Activated CD8-positive, alpha-beta memory T cell treated with anti-CD3 and anti-CD28 coated beads, Interleukin-2, amount 10 ng/mL, durations not matched to agents 7 days and 5 days (primary cell): ENCODE results near the gene DNAJB5. TPM values are rescaled to one million over a fixed set of nuclear protein-coding genes. Genes with fewer than 3 reads are reported as not detected.

Experiments used
- ATAC-seq: fragments of 150-1000 bp; cut with Tn5 transposase; one replicate; pipeline ENCODE4 v1.10.0; 2021; ENCODE audit warnings: moderate library complexity
- CTCF ChIA-PET: fragments of 350-600 bp; sonication (Branson Sonifier 250); formaldehyde crosslinking; loops from one replicate; lab custom pipeline; 2021; ENCODE audit warnings: antibody characterized with exemption; lab: Charles Lee
- DNase-seq: peaks from one replicate; pipeline ENCODE4 v3.0.0-alpha.2; 2020
- H3K27ac Mint-ChIP-seq: one replicate; pipeline ENCODE4 v1.8.0; 2021; ENCODE audit warnings: mild to moderate bottlenecking, mixed read lengths
- H3K27me3 Mint-ChIP-seq: one replicate; pipeline ENCODE4 v1.8.0; 2021; ENCODE audit warnings: mixed read lengths
- H3K36me3 Mint-ChIP-seq: one replicate; pipeline ENCODE4 v1.8.0; 2021; ENCODE audit warnings: mild to moderate bottlenecking, mixed read lengths
- H3K4me1 Mint-ChIP-seq: one replicate; pipeline ENCODE4 v1.8.0; 2021; ENCODE audit warnings: mixed read lengths
- H3K4me3 Mint-ChIP-seq: one replicate; pipeline ENCODE4 v1.8.0; 2021; ENCODE audit warnings: mild to moderate bottlenecking, moderate library complexity, mixed read lengths
- H3K9me3 Mint-ChIP-seq: one replicate; pipeline ENCODE4 v1.8.0; 2022; ENCODE audit warnings: low read depth, mixed read lengths
- total RNA-seq, 2 experiments: library from RNA; stranded (reverse); gene quantifications; one replicate each; pipeline ENCODE4 v1.2.3, GENCODE V29; 2021

DNAJB5 gene
- total RNA-seq, 2 experiments from 2014 or later, result 5.2 to 5.5 TPM

DNA sequence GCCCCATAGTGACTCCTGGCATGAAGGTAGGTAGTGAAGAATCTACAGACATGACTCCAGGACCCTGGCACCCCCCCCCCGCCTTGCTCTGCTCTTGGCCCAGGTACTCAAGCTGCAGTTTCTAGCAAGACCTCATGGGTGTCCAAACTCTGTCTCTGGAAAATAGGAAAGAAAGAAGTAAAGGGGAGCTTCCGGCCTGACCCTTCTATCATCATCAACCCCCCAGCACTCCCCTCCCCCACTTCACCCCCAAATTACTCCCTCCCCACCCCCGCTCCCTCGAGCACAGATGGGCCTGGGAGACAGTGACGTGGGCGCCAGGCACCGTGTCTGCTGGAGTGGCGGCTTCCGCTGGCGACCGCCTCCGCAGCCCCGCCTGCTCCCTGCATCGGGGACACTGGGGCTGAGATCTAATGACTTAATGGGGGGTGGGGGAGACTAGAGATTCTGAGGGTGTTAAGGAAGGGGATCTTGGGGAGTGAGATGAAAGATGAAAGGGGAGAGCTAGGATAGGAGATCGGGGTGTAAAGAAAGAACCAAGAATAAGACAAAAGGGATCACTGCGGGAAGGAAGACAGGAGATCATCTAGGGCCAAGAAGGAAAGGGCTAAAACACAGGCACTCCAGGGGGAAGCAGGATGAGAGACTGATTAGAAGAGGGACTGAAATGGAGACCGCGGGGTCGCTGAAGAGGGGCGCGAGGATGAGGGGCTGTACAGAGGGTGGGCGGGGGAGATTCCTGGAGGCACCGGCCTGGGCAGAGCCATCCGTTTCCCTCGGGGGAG, 1.1 kb upstream of the DNAJB5 start:
- CTCF ChIA-PET, result interaction anchor here (0.6 to 4.3 kb wide), 5 partner anchors 10 to 286 kb away, joined by 3 to 22 read pairs (median 3); no protein-coding TSS in a partner anchor
- no peaks in the 10 kb centered on the region for H3K9me3 Mint-ChIP-seq
- peaks cover 51% of the 10 kb centered on the region for H3K4me1 Mint-ChIP-seq
- peak; percentile 74 for DNase-seq
- peak overlapping the region; percentile 94 for H3K27ac Mint-ChIP-seq
- H3K27me3 Mint-ChIP-seq, result no peaks in the 10 kb centered on the region
- H3K36me3 Mint-ChIP-seq, result no peaks in the 10 kb centered on the region
- peak overlapping the region; percentile 90 for H3K4me3 Mint-ChIP-seq
- no peak for ATAC-seq

DNA sequence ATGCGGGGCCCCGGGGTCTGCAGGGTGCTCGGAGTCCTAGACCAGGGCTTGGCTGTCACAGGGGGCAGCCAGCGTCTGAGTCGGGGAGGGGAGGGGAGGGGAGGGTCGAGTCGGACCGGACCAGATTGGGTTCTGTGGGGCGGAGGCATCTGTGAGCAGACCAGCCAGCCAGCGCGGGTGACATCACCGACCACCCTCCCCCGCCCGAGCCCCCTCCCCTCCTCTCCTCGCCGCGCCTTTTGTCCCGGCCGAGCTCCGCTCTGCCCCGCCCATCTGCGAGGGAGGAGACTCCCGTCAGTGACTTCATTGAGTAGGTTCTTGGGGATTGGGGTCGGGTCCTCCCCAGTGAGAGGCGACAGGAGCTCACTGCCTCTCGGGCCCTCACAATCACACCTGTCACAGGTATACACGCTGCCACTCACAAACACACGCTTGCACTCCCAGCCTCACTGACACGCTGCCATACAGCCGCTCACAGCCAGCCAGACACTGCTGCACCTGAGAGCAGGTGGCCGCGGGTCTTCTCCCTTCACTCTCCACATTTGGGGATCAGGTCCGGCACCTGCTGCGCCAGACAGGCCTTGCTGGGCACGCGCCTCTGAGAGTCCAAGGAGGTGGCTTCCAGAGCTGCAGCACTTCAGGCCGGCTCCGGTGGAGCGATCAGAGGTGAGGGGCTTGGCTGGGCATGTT, 546 bp downstream of the DNAJB5 start:
- CTCF ChIA-PET, result interaction anchor here (0.7 to 4.3 kb wide), 4 partner anchors 11 to 614 kb away, joined by 3 to 22 read pairs (median 4); partner anchors contain the start of gene FANCG
- Mint-ChIP-seq H3K4me1 (peaks cover 41% of the 10 kb centered on the region), H3K36me3 (no peaks in the 10 kb centered on the region), H3K27ac (peak overlapping the region; percentile 51), H3K9me3 (no peaks in the 10 kb centered on the region), H3K4me3 (peak overlapping the region; percentile 90), H3K27me3 (no peaks in the 10 kb centered on the region)
- no peak for ATAC-seq
- peak; percentile 60 for DNase-seq

DNA sequence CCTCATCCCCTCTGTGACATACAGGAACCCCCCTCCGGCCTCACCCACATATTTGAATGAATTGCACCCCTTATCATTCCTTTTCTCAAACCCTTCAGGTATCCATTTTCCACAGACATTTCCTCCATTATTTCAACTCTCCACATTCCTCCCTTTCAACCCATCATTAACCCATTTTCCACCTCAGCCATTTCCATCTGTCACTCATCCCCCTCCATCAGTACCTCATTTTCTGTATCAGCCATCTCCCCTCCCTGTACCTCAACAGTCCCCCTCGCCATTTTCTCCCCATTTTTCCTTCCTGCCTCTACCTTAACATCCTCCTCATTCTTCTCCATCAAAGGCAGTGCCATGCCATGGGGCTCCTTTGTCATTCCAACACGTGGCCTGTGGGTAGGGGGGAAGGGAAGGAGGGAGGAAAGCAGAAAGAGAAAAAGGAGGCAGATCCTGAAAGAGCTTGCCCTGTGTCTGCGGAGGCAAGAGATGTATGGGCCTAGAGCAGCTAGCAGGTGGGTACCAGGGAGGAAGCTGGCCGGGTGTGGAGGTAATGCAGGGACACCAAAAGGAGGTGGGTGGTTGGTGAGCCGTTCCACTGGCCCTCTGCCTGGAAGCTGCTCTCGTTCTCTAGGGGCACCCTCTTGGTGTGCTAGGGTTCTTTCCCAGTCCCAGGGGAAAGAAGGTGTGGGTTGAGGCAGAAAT, 1.5 kb downstream of the DNAJB5 start:
- CTCF ChIA-PET, result interaction anchor here (4.3 kb wide), 1 partner anchor 92 kb away, joined by 22 read pairs; no protein-coding TSS in a partner anchor
- H3K27me3 Mint-ChIP-seq, result no peaks in the 10 kb centered on the region
- no peaks in the 10 kb centered on the region for H3K9me3 Mint-ChIP-seq
- DNase-seq (no peak), ATAC-seq (no peak)
- no peak overlapping the region for H3K27ac Mint-ChIP-seq
- peaks cover 35% of the 10 kb centered on the region for H3K4me1 Mint-ChIP-seq
- peak overlapping the region; percentile 37 for H3K4me3 Mint-ChIP-seq
- no peaks in the 10 kb centered on the region for H3K36me3 Mint-ChIP-seq

DNA sequence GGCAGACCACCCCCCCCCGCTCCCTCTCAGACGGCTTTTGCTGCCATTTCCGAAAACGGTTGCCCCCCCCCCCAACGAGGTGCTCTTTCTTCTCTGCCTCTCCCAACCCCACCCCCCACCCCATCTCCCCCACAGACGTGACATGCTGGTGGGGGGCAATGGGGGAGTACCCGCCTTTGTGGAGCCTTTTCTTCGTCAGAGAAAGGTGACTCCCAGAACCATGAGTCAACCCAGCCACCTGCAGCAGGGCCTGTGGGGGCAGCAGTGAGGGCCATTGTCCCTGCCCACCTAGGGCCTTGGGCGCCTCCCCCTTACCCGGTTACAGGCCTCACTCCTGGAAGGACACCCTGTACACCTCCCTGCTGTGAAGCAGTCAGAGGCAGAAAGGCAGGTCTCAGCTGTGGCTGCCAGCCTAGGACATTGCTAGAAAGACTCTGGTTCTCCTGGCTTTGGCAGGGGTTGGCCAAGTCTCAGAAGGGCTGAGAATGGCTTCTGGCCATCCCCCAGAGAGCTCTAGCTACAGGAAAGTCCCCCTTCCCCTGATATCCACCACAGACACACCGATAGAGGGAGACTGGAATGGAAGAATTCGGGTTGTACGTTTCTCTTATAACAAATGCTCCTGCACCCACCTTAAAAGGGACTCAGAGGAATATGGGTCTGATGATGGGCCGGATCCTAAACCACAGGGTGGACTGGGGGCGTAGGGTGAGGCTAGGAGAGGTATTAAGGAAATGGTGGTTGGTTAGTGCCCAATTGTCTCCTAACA, 2.2 kb downstream of the DNAJB5 start:
- Mint-ChIP-seq H3K9me3 (no peaks in the 10 kb centered on the region), H3K27me3 (no peaks in the 10 kb centered on the region), H3K27ac (no peak overlapping the region), H3K36me3 (no peaks in the 10 kb centered on the region), H3K4me3 (no peak overlapping the region), H3K4me1 (peaks cover 31% of the 10 kb centered on the region)
- DNase-seq (no peak), ATAC-seq (no peak)
- CTCF ChIA-PET, result interaction anchor here (4.3 kb wide), 1 partner anchor 93 kb away, joined by 22 read pairs; no protein-coding TSS in a partner anchor

DNA sequence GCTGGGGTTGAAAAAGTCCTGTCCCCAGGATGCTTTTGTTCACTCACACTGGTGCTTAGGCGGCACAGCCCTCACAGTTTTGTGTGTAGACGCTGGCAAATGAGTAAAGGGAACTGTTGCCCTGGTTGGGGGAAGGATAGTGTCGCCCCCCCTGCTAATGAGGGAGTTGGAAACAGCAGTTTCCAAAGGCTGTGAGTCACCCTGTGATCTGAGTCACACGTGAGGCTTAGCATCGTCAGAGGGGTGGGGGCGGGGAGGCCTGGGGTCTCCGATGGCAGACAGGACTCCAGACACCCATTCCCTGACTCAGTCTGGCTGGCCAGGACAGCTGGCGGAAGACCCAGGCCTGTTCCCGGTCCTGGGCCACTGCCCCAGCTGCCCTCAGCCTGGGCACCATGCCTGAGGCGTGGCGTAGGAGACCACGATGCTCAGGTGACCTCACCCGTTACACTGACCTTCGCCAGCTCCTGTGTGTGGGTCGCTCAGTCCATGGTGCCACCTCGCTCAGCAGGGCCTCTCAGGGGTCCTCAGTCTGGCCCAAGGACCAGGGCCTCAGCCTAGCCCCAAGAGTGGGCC, 2.9 kb downstream of the DNAJB5 start:
- no peak overlapping the region for H3K27ac Mint-ChIP-seq
- peaks cover 25% of the 10 kb centered on the region for H3K4me1 Mint-ChIP-seq
- H3K4me3 Mint-ChIP-seq, result no peak overlapping the region
- H3K27me3 Mint-ChIP-seq, result no peaks in the 10 kb centered on the region
- CTCF ChIA-PET, result interaction anchor here (2.2 kb wide), 1 partner anchor 59 kb away, joined by 7 read pairs; no protein-coding TSS in a partner anchor
- no peaks in the 10 kb centered on the region for H3K9me3 Mint-ChIP-seq
- ATAC-seq (no peak), DNase-seq (peak; percentile 44)
- no peaks in the 10 kb centered on the region for H3K36me3 Mint-ChIP-seq

GRCh38 chr9:34993502-34994259, 4.1 kb downstream of the DNAJB5 start:
- DNase-seq, result no peak
- Mint-ChIP-seq H3K27ac (peak overlapping the region; percentile 19), H3K36me3 (no peaks in the 10 kb centered on the region), H3K4me1 (peaks cover 16% of the 10 kb centered on the region), H3K27me3 (no peaks in the 10 kb centered on the region), H3K9me3 (no peaks in the 10 kb centered on the region), H3K4me3 (no peak overlapping the region)
- no peak for ATAC-seq
- CTCF ChIA-PET, result interaction anchor here (1.3 to 2.9 kb wide), 5 partner anchors 9 to 110 kb away, joined by 3 to 16 read pairs (median 5); no protein-coding TSS in a partner anchor

DNA sequence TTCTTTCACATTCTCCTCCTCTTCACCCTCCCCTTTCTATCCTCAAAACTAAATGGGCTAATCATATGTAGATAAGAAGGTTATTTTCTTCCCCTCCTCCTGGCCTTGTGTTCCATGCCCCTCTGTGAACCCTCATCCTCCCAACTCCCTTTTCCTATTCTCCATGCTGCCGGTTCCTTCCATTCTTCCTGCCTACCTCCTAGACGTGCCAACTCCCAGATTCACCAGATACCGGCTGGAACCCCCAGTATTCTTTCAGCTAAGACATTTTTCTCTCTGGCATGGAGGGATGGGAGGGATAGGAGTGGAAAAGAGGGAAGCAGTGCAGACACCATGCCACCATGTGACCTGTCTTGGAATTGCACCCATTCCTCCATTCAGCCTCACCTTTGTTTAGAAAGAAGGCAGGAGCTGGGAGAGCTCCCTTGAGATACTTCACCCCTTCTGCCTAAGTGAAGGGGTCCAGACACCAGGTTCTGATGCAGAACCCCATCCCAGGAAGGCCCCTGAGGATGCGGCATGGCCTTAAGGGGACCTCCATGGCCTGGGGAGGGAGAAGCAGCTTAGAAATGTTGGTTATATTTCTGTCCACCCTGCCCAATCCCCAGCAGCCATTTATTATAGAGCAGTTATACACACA, 4.8 kb downstream of the DNAJB5 start:
- Mint-ChIP-seq H3K4me1 (peaks cover 15% of the 10 kb centered on the region), H3K4me3 (no peak overlapping the region), H3K36me3 (no peaks in the 10 kb centered on the region), H3K27ac (no peak overlapping the region), H3K27me3 (no peaks in the 10 kb centered on the region), H3K9me3 (no peaks in the 10 kb centered on the region)
- CTCF ChIA-PET, result interaction anchor here (1.1 to 2.9 kb wide), 7 partner anchors 10 to 109 kb away, joined by 3 to 16 read pairs (median 5); no protein-coding TSS in a partner anchor
- DNase-seq, result no peak
- no peak for ATAC-seq

DNA sequence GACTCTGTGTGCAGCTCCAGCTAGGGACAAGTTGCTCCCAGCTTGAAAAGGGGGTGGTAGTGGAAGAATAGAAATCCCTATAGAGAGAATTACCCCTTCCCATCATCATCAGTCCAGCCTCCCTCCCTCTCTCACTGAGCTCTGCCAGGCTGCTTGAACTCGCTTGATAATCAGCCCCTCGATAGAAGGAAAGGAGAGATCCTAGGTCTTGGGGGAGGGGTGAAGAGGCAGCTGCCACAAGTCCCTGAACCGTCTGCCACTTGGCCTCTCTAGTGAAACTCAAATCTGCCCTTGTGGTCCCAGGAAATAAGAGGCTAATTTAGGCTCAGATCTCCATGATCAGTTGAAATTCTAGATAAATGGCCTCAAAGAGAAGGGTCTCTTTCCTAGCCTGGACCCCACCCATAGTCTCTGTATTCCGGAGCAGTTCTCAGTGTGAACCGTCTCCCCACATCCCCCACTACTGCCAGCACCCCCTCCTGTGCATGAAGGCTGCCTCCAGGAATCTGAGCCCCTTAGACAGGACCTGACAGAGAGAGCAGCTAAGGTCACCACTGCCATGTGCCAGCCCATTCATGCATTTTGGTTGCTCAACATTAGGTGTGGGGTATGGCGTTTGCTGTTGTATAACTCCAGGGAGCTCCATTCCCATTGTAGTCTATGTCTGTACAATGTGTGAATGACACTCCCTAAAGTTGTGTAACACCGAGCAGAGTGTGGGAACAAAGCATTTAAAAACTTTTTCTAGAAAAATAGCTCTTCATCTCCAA, 5.5 kb downstream of the DNAJB5 start:
- CTCF ChIA-PET, result interaction anchor here (1.1 to 2.9 kb wide), 7 partner anchors 10 to 108 kb away, joined by 3 to 16 read pairs (median 5); no protein-coding TSS in a partner anchor
- no peak for DNase-seq
- H3K36me3 Mint-ChIP-seq, result no peaks in the 10 kb centered on the region
- peaks cover 14% of the 10 kb centered on the region for H3K4me1 Mint-ChIP-seq
- ATAC-seq, result no peak
- H3K27me3 Mint-ChIP-seq, result no peaks in the 10 kb centered on the region
- H3K27ac Mint-ChIP-seq, result no peak overlapping the region
- H3K9me3 Mint-ChIP-seq, result no peaks in the 10 kb centered on the region
- H3K4me3 Mint-ChIP-seq, result no peak overlapping the region

DNA sequence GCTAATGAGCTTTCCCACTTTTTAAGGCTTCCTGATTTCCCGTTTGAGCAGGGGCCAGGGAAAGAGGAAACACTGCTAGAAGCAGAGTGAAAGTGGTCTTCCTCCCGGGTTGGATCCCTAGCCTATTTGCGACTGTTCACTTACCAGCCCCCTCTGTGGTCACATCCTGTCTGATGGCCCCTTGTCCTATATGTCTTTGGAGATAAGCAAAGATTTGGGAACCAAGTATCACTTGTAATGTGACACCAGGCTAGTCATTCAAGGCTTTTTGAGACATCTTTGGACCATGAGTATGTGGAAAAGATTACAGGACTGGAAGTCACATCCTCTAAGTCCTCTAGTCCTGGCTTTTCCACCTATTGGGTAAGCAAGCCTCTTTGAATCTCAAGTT, 6.1 kb downstream of the DNAJB5 start:
- CTCF ChIA-PET, result interaction anchor here (1.7 to 2.9 kb wide), 2 partner anchors 11 to 96 kb away, joined by 11 to 16 read pairs; no protein-coding TSS in a partner anchor
- Mint-ChIP-seq H3K4me3 (no peak overlapping the region), H3K27ac (peak overlapping the region; percentile 26), H3K9me3 (no peaks in the 10 kb centered on the region), H3K4me1 (peaks cover 12% of the 10 kb centered on the region), H3K27me3 (no peaks in the 10 kb centered on the region), H3K36me3 (no peaks in the 10 kb centered on the region)
- DNase-seq, result no peak
- no peak for ATAC-seq

DNA sequence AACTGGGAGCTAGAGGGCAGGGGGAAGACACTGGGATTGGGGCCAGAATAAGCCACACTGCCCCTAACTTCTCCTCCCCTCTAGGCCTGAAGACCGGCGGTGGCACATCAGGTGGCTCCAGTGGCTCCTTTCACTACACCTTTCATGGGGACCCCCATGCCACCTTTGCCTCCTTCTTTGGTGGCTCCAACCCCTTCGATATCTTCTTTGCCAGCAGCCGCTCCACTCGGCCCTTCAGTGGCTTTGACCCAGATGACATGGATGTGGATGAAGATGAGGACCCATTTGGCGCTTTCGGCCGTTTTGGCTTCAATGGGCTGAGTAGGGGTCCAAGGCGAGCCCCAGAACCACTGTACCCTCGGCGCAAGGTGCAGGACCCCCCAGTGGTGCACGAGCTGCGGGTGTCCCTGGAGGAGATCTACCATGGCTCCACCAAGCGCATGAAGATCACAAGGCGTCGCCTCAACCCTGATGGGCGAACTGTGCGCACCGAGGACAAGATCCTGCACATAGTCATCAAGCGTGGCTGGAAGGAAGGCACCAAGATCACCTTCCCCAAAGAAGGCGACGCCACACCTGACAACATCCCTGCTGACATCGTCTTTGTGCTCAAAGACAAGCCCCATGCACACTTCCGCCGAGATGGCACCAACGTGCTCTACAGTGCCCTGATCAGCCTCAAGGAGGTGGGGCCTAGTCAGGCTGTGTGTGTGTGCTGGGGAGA, 6.8 kb downstream of the DNAJB5 start:
- H3K27ac Mint-ChIP-seq, result no peak overlapping the region
- H3K4me3 Mint-ChIP-seq, result no peak overlapping the region
- CTCF ChIA-PET, result interaction anchor here (2.9 kb wide), 1 partner anchor 12 kb away, joined by 16 read pairs; no protein-coding TSS in a partner anchor
- no peak for ATAC-seq
- DNase-seq, result no peak
- no peaks in the 10 kb centered on the region for H3K36me3 Mint-ChIP-seq
- H3K27me3 Mint-ChIP-seq, result no peaks in the 10 kb centered on the region
- no peaks in the 10 kb centered on the region for H3K9me3 Mint-ChIP-seq
- H3K4me1 Mint-ChIP-seq, result peaks cover 7% of the 10 kb centered on the region
